ENCODE measurements around the gene KLK14. TPM values are rescaled to one million over a fixed set of nuclear protein-coding genes. Genes with fewer than 3 reads are reported as not detected.
A peak's percentile ranks its signal among the peaks of the same experiment; 100 is the strongest.

Gene KLK14
- total RNA-seq, result under 1 TPM; 0.72 to 0.91 TPM

- Mint-ChIP-seq H3K4me1 (peaks cover 2% of the 10 kb centered on the region), H3K27ac (no peak within 1 kb of the TSS), H3K4me3 (no peak within 1 kb of the TSS)
Measured at GRCh38 chr19:51082611-51083010, at the start of gene KLK14. Gene KLK14 (minus strand): TSS chr19:51082887. CDS start chr19:51082614, 273 bp downstream.

GRCh38 chr19:51131780-51132680, 49.3 kb upstream of the KLK14 start:
- peak; percentile 86 for ATAC-seq (ENCODE audit: low read depth)
- POLR2A ChIA-PET, result interaction anchor here (0.6 to 1.2 kb wide), 7 partner anchors 10 to 621 kb away, joined by 3 to 5 read pairs (median 3); partner anchors contain the start of genes CTU1 and JOSD2
- H3K4me1 Mint-ChIP-seq, result peaks cover 45% of the 10 kb centered on the region

More at GRCh38 chr19:51082611-51083010, at the start of gene KLK14:
- ATAC-seq (ENCODE audit: low read depth) (no peak), DNase-seq (no peak)
- POLR2A ChIA-PET, result no interaction called here
- H3K36me3 Mint-ChIP-seq, result no peaks in the 10 kb centered on the region
- peaks cover 6% of the 10 kb centered on the region for H3K27me3 Mint-ChIP-seq
- no peaks in the 10 kb centered on the region for H3K9me3 Mint-ChIP-seq

GRCh38 chr19:51129716-51130115, 47.0 kb upstream of the KLK14 start:
- no peak overlapping the region for H3K27ac Mint-ChIP-seq

More at GRCh38 chr19:51131780-51132680, 49.3 kb upstream of the KLK14 start:
- peak overlapping the region; percentile 66 for H3K4me3 Mint-ChIP-seq
- no peaks in the 10 kb centered on the region for H3K27me3 Mint-ChIP-seq
- H3K9me3 Mint-ChIP-seq, result peaks cover 1% of the 10 kb centered on the region
- DNase-seq, result peak; percentile 46
- peaks cover 5% of the 10 kb centered on the region for H3K36me3 Mint-ChIP-seq
- peak overlapping the region; percentile 87 for H3K27ac Mint-ChIP-seq

GRCh38 chr19:51128227-51128626, 45.5 kb upstream of the KLK14 start:
- H3K36me3 Mint-ChIP-seq, result peaks cover 1% of the 10 kb centered on the region
- H3K27me3 Mint-ChIP-seq, result no peaks in the 10 kb centered on the region
- POLR2A ChIA-PET, result no interaction called here
- no peak overlapping the region for H3K4me3 Mint-ChIP-seq
- DNase-seq (no peak), ATAC-seq (ENCODE audit: low read depth) (no peak)
- H3K27ac Mint-ChIP-seq, result peak overlapping the region; percentile 52
- H3K9me3 Mint-ChIP-seq, result no peaks in the 10 kb centered on the region
- H3K4me1 Mint-ChIP-seq, result peaks cover 59% of the 10 kb centered on the region

More at GRCh38 chr19:51129716-51130115, 47.0 kb upstream of the KLK14 start:
- Mint-ChIP-seq H3K4me3 (no peak overlapping the region), H3K4me1 (peaks cover 46% of the 10 kb centered on the region), H3K27me3 (no peaks in the 10 kb centered on the region), H3K36me3 (peaks cover 3% of the 10 kb centered on the region), H3K9me3 (peaks cover 1% of the 10 kb centered on the region)
- POLR2A ChIA-PET, result no interaction called here
- DNase-seq (peak; percentile 11), ATAC-seq (ENCODE audit: low read depth) (no peak)

- no peak for ATAC-seq (ENCODE audit: low read depth)
- POLR2A ChIA-PET, result no interaction called here
- DNase-seq, result no peak
- Mint-ChIP-seq H3K27me3 (no peaks in the 10 kb centered on the region), H3K9me3 (no peaks in the 10 kb centered on the region), H3K27ac (peak overlapping the region; percentile 27), H3K36me3 (peaks cover 1% of the 10 kb centered on the region), H3K4me1 (peaks cover 64% of the 10 kb centered on the region), H3K4me3 (peak overlapping the region; percentile 20)
Measured at GRCh38 chr19:51127755-51128154, 45.1 kb upstream of the KLK14 start.

GRCh38 chr19:51127032-51127431, 44.3 kb upstream of the KLK14 start:
- Mint-ChIP-seq H3K27me3 (no peaks in the 10 kb centered on the region), H3K4me3 (no peak overlapping the region), H3K36me3 (peaks cover 1% of the 10 kb centered on the region), H3K27ac (peak overlapping the region; percentile 52), H3K9me3 (no peaks in the 10 kb centered on the region), H3K4me1 (peaks cover 65% of the 10 kb centered on the region)
- DNase-seq (peak; percentile 29), ATAC-seq (ENCODE audit: low read depth) (no peak)
- POLR2A ChIA-PET, result no interaction called here

- DNase-seq (peak; percentile 28), ATAC-seq (ENCODE audit: low read depth) (no peak)
- H3K9me3 Mint-ChIP-seq, result no peaks in the 10 kb centered on the region
- H3K27me3 Mint-ChIP-seq, result no peaks in the 10 kb centered on the region
- H3K36me3 Mint-ChIP-seq, result peaks cover 1% of the 10 kb centered on the region
- POLR2A ChIA-PET, result no interaction called here
- H3K27ac Mint-ChIP-seq, result peak overlapping the region; percentile 52
- peaks cover 63% of the 10 kb centered on the region for H3K4me1 Mint-ChIP-seq
- no peak overlapping the region for H3K4me3 Mint-ChIP-seq
Measured at GRCh38 chr19:51125421-51126075, 42.9 kb upstream of the KLK14 start.

GRCh38 chr19:51124729-51125128, 42.0 kb upstream of the KLK14 start, which contains the start of gene SIGLEC9:
Gene SIGLEC9 (plus strand): TSS chr19:51124906. CDS start chr19:51124975, 69 bp downstream.
- peak; percentile 28 for DNase-seq
- Mint-ChIP-seq H3K9me3 (no peaks in the 10 kb centered on the region), H3K4me3 (peak within 1 kb of the TSS; percentile 72), H3K27me3 (no peaks in the 10 kb centered on the region), H3K36me3 (peaks cover under 1% of the 10 kb centered on the region), H3K4me1 (peaks cover 64% of the 10 kb centered on the region), H3K27ac (peak within 1 kb of the TSS; percentile 96)
- ATAC-seq (ENCODE audit: low read depth), result no peak
- POLR2A ChIA-PET, result no interaction called here

- POLR2A ChIA-PET, result no interaction called here
- peak overlapping the region; percentile 96 for H3K27ac Mint-ChIP-seq
- no peaks in the 10 kb centered on the region for H3K36me3 Mint-ChIP-seq
- peak overlapping the region; percentile 72 for H3K4me3 Mint-ChIP-seq
- no peaks in the 10 kb centered on the region for H3K27me3 Mint-ChIP-seq
- no peak for ATAC-seq (ENCODE audit: low read depth)
- H3K9me3 Mint-ChIP-seq, result no peaks in the 10 kb centered on the region
- H3K4me1 Mint-ChIP-seq, result peaks cover 63% of the 10 kb centered on the region
- peak; percentile 30 for DNase-seq
Measured at GRCh38 chr19:51124216-51124615, 41.5 kb upstream of the KLK14 start.

GRCh38 chr19:51123802-51124201, 41.1 kb upstream of the KLK14 start:
- Mint-ChIP-seq H3K4me1 (peaks cover 67% of the 10 kb centered on the region), H3K4me3 (peak overlapping the region; percentile 72), H3K27me3 (no peaks in the 10 kb centered on the region), H3K36me3 (no peaks in the 10 kb centered on the region), H3K9me3 (no peaks in the 10 kb centered on the region), H3K27ac (peak overlapping the region; percentile 96)
- DNase-seq (no peak), ATAC-seq (ENCODE audit: low read depth) (no peak)
- POLR2A ChIA-PET, result no interaction called here

- POLR2A ChIA-PET, result interaction anchor here (1.0 to 2.1 kb wide), 2 partner anchors 8 to 318 kb away, joined by 3 to 4 read pairs; no protein-coding TSS in a partner anchor
Measured at GRCh38 chr19:51123381-51123800, 40.7 kb upstream of the KLK14 start.

GRCh38 chr19:51122112-51122981, 39.7 kb upstream of the KLK14 start:
- POLR2A ChIA-PET, result interaction anchor here (0.7 to 2.1 kb wide), 4 partner anchors 8 to 317 kb away, joined by 3 to 4 read pairs (median 4); partner anchors contain the start of gene CTU1
- peak; percentile 49 for DNase-seq
- no peak for ATAC-seq (ENCODE audit: low read depth)
- H3K36me3 Mint-ChIP-seq, result no peaks in the 10 kb centered on the region
- no peaks in the 10 kb centered on the region for H3K9me3 Mint-ChIP-seq
- peaks cover 7% of the 10 kb centered on the region for H3K27me3 Mint-ChIP-seq
- H3K4me3 Mint-ChIP-seq, result peak overlapping the region; percentile 72
- H3K4me1 Mint-ChIP-seq, result peaks cover 55% of the 10 kb centered on the region
- H3K27ac Mint-ChIP-seq, result peak overlapping the region; percentile 96

More at GRCh38 chr19:51123381-51123800, 40.7 kb upstream of the KLK14 start:
- Mint-ChIP-seq H3K36me3 (no peaks in the 10 kb centered on the region), H3K4me1 (peaks cover 65% of the 10 kb centered on the region), H3K4me3 (peak overlapping the region; percentile 72), H3K27me3 (no peaks in the 10 kb centered on the region), H3K27ac (peak overlapping the region; percentile 96), H3K9me3 (no peaks in the 10 kb centered on the region)
- ATAC-seq (ENCODE audit: low read depth) (peak; percentile 90), DNase-seq (peak; percentile 64)

Measured in activated naive CD8-positive, alpha-beta T cell treated with anti-CD3 and anti-CD28 coated beads, Interleukin-2, amount 10 ng/mL, durations not matched to agents 7 days and 5 days (primary cell).